Lung (tissue), 12 donors: Measurements from ENCODE around the gene STIMATE. TPM values are rescaled to one million over a fixed set of nuclear protein-coding genes. Genes with fewer than 3 reads are reported as not detected.

ENCODE experiments used
- ATAC-seq: fragments of 200-7000 bp; cut with Tn5 transposase; one replicate; pipeline ENCODE4 v1.9.1; 2020; ENCODE audit warnings: moderate number of reproducible peaks; ENCODE audit not compliant: insufficient read depth, low FRiP score
- DNase-seq, 3 donors: peaks; one replicate each; pipeline ENCODE4 v3.0.0-alpha.2; 2013 to 2017
- H3K27ac ChIP-seq, 2 donors: one replicate each; pipeline ENCODE4 v1.5.1; 2013; ENCODE audit warnings: mild to moderate bottlenecking in 2 of 2, moderate library complexity in 2 of 2, control low read depth in 1 of 2, inconsistent platforms in 1 of 2, low read depth in 1 of 2, low read length in 1 of 2
- H3K27me3 ChIP-seq, 3 donors: one replicate each; pipeline ENCODE4 v1.5.1; 2013; ENCODE audit warnings: low read length in 2 of 3; ENCODE audit not compliant: control insufficient read depth in 3 of 3, insufficient read depth in 3 of 3
- H3K36me3 ChIP-seq, 4 donors: one replicate each; pipeline ENCODE4 v1.5.1; 2013; ENCODE audit warnings: low read length in 4 of 4, mild to moderate bottlenecking in 1 of 4, moderate library complexity in 1 of 4; ENCODE audit not compliant: control insufficient read depth in 4 of 4, insufficient read depth in 4 of 4
- H3K4me1 ChIP-seq, 5 donors: one replicate each; pipeline ENCODE4 v1.5.1; 2013; ENCODE audit warnings: low read length in 5 of 5, mild to moderate bottlenecking in 2 of 5, moderate library complexity in 1 of 5; ENCODE audit not compliant: control insufficient read depth in 5 of 5, insufficient read depth in 5 of 5
- H3K4me3 ChIP-seq: one replicate; pipeline ENCODE4 v1.5.1; 2013; ENCODE audit warnings: mild to moderate bottlenecking, control low read depth, moderate library complexity
- H3K9ac ChIP-seq, 2 donors: one replicate each; pipeline ENCODE4 v1.5.1; 2013; ENCODE audit warnings: low read length in 2 of 2, control low read depth in 1 of 2; ENCODE audit not compliant: insufficient read depth in 1 of 2
- H3K9me3 ChIP-seq, 4 donors: one replicate each; pipeline ENCODE4 v1.5.1; 2013; ENCODE audit warnings: low read length in 3 of 4, mild to moderate bottlenecking in 1 of 4, moderate library complexity in 1 of 4; ENCODE audit not compliant: control insufficient read depth in 4 of 4, insufficient read depth in 3 of 4
- WGBS, 2 donors: extraction: QIAGEN DNeasy Blood & Tissue Kit; methylation state at CpG; one replicate each; pipeline ENCODE4 v1.1.7; 2013; 5-methylcytosine and 5-hydroxymethylcytosine counted together
- polyA plus RNA-seq, 2 donors: library from polyadenylated mRNA; stranded (reverse); fragments of 200-250 nt; gene quantifications; one replicate each; pipeline ENCODE4 v1.2.1, GENCODE V29; 2013
- total RNA-seq, 2 donors: library from RNA; depleted of rRNA in 1 of 2; stranded (reverse); fragments of >200 nt in 1 of 2; gene quantifications; one replicate each; pipeline ENCODE4 v1.2.1, GENCODE V29; 2014 to 2021
- TF ChIP-seq, protein P1 (sequence below): IDR thresholded peaks from 2 replicates; pipeline ENCODE4 v1.5.1; 2012; ENCODE audit warnings: mild to moderate bottlenecking; ENCODE audit errors: control extremely low read depth, extremely low read depth
- donor health status: control.
- donor health status: control.
- donor health status: Bipolar disorder and iron deficiency.
- donor health status: healthy.
- donor health status: DM: yes; HTN: yes; CAD: no.

Gene STIMATE
- total and polyA plus RNA-seq, 4 donors = 18.6 to 62.5 (median 20.5) TPM

DNA sequence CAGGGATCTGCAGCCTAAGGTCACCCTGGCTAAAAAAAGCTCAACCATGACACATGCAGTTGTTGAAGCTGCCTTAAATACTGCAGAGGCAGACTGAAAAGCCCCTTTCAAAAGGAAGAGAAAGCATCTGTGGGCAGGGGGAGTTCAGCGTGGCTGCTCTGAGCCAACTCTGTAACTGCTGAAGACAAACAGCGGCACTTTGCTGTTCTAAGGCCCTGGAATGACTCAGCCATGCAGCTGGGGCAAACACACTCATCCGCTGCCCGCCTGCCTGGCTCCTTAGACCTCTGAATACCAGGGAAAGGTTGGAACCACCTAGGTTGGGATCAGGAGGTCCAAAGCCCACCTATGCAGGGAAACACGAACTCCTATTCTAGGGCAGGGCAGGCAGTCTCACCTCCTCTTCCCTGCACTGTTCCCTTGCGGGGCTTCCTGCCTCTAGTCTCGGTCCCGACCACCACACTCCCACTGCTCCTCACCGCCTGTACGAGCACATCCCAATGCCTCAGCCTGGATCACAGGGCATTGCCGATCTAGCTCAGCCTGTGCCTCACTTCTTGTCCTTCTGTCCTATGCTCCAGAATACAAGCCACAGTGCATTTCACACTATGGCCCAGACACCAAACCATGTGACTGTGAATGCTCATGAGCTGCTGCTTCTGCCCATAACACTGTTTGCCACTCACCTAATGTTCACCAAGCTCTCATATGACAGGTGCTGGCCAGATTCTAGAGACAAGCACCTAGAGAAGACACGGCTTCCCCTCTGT lies 56.0 kb downstream of the STIMATE start:
- peaks cover 0 to 31% (median 13%) of the 10 kb centered on the region in 4 donors for H3K36me3 ChIP-seq
- H3K27me3 ChIP-seq = no peaks in the 10 kb centered on the region
- ATAC-seq (no peak), DNase-seq (no peak)
- H3K9me3 ChIP-seq = no peaks in the 10 kb centered on the region
- no peak overlapping the region for H3K4me3 ChIP-seq
- peaks cover 0 to 21% (median 9%) of the 10 kb centered on the region in 5 donors for H3K4me1 ChIP-seq
- 95 to 96% methylated on average over 12 of the region's 12 CpGs for WGBS, 2 donors
- no peak overlapping the region for H3K9ac ChIP-seq
- TF ChIP-seq, protein P1, sequence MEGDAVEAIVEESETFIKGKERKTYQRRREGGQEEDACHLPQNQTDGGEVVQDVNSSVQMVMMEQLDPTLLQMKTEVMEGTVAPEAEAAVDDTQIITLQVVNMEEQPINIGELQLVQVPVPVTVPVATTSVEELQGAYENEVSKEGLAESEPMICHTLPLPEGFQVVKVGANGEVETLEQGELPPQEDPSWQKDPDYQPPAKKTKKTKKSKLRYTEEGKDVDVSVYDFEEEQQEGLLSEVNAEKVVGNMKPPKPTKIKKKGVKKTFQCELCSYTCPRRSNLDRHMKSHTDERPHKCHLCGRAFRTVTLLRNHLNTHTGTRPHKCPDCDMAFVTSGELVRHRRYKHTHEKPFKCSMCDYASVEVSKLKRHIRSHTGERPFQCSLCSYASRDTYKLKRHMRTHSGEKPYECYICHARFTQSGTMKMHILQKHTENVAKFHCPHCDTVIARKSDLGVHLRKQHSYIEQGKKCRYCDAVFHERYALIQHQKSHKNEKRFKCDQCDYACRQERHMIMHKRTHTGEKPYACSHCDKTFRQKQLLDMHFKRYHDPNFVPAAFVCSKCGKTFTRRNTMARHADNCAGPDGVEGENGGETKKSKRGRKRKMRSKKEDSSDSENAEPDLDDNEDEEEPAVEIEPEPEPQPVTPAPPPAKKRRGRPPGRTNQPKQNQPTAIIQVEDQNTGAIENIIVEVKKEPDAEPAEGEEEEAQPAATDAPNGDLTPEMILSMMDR = no peak
- H3K27ac ChIP-seq = no peak overlapping the region

DNA sequence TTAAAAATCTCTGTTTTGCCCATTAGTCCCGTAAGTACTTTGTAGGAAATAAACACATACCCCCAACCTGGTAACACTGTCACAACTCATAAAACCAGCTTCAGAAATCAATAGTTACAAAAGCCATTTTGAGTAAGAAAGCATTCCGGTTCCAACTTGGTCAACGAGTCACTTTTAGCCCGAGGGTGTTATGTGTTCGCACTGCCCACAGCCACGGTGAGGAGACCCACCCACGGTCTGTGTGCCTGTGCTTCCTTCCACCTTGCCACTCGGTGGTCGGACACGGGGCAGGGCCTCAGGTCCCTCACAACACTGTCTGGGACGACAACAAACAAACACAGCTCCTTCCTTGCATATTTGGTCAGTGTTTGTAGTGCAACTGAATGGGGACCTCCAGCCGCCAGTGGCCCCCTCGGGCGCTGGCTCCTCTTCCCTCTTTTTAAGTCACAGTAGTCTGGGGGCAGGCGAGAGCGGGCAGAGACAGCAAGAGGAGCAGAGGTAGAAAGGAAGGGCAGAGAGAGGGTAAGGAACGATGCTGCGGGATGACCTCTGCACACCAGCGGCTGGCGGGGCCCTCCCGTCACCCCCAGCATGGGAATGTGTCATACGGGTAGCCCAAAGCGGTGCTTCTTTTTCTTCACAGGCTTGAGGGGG lies 57.3 kb downstream of the STIMATE start:
- no peaks in the 10 kb centered on the region for H3K27me3 ChIP-seq
- TF ChIP-seq, protein P1 = no peak
- H3K4me1 ChIP-seq = peaks cover 0 to 25% (median 6%) of the 10 kb centered on the region in 5 donors
- ATAC-seq = no peak
- WGBS, 2 donors = 87 to 90% methylated on average over 23 of the region's 23 CpGs
- H3K27ac ChIP-seq = no peak overlapping the region
- no peak for DNase-seq
- H3K9me3 ChIP-seq = no peaks in the 10 kb centered on the region
- peaks cover 0 to 42% (median 13%) of the 10 kb centered on the region in 4 donors for H3K36me3 ChIP-seq
- no peak overlapping the region for H3K9ac ChIP-seq
- no peak overlapping the region for H3K4me3 ChIP-seq

DNA sequence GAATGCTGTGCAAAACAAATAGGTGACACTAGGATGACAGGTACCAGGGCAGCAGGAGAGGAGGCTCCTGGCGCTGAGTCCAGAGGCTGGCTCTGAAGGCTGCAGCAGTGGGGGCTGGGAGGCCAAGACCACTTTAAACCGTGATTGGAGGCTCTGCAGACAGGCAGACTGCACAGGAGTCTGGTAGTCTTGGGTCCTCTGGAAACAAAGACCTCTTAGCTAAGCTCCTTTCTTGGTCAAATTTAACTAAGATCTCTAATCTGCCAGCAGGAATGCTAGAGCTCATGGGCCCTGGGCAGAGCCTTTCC lies 58.1 kb downstream of the STIMATE start:
- Histone ChIP-seq H3K27ac (no peak overlapping the region), H3K4me1 (peaks cover 0 to 26% (median 5%) of the 10 kb centered on the region in 5 donors), H3K9ac (no peak overlapping the region), H3K36me3 (peaks cover 0 to 45% (median 13%) of the 10 kb centered on the region in 4 donors), H3K27me3 (no peaks in the 10 kb centered on the region), H3K9me3 (no peaks in the 10 kb centered on the region), H3K4me3 (no peak overlapping the region)
- DNase-seq (no peak), ATAC-seq (no peak)
- 80 to 100% methylated on average over 2 of the region's 2 CpGs for WGBS, 2 donors
- TF ChIP-seq, protein P1 = no peak
